Measurements from ENCODE around the gene EYS. TPM values are rescaled to one million over a fixed set of nuclear protein-coding genes. Genes with fewer than 3 reads are reported as not detected.

Gene EYS
- polyA plus RNA-seq, 1 of the 3 experiments (the other 2 are of a cell fraction), result 0.05 TPM

DNA sequence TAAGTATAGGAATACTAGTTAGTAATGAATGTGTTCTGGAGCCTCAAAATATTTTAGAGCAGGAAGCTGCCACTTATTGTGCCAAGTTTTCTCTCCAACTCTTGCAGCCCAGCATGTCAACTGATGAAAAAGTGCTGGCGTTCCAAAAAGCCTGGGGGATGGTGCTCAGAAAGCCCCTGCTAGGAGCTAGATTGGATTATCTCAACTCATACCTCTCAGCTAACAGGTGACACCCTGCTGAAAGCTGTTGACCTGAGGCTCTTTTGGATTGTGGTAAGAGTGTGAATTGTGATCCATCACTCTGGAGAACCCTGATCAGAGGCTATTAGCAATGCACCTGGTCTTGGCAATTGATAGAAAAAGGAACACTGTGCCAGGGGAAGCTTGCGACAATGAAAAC is 580.4 kb downstream of the EYS start (continued):
- TF ChIP-seq, protein P1, sequence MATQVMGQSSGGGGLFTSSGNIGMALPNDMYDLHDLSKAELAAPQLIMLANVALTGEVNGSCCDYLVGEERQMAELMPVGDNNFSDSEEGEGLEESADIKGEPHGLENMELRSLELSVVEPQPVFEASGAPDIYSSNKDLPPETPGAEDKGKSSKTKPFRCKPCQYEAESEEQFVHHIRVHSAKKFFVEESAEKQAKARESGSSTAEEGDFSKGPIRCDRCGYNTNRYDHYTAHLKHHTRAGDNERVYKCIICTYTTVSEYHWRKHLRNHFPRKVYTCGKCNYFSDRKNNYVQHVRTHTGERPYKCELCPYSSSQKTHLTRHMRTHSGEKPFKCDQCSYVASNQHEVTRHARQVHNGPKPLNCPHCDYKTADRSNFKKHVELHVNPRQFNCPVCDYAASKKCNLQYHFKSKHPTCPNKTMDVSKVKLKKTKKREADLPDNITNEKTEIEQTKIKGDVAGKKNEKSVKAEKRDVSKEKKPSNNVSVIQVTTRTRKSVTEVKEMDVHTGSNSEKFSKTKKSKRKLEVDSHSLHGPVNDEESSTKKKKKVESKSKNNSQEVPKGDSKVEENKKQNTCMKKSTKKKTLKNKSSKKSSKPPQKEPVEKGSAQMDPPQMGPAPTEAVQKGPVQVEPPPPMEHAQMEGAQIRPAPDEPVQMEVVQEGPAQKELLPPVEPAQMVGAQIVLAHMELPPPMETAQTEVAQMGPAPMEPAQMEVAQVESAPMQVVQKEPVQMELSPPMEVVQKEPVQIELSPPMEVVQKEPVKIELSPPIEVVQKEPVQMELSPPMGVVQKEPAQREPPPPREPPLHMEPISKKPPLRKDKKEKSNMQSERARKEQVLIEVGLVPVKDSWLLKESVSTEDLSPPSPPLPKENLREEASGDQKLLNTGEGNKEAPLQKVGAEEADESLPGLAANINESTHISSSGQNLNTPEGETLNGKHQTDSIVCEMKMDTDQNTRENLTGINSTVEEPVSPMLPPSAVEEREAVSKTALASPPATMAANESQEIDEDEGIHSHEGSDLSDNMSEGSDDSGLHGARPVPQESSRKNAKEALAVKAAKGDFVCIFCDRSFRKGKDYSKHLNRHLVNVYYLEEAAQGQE (IDR thresholded peaks at IDR 0.05; ENCODE audit: low read depth, low read length), result no peak
- no peak for TF ChIP-seq NRF1 (IDR thresholded peaks at IDR 0.05; ENCODE audit: low read depth, low read length)
- no peak for TF ChIP-seq RAD21 (IDR thresholded peaks at IDR 0.05; ENCODE audit: low read length)
- TF ChIP-seq, protein P2, sequence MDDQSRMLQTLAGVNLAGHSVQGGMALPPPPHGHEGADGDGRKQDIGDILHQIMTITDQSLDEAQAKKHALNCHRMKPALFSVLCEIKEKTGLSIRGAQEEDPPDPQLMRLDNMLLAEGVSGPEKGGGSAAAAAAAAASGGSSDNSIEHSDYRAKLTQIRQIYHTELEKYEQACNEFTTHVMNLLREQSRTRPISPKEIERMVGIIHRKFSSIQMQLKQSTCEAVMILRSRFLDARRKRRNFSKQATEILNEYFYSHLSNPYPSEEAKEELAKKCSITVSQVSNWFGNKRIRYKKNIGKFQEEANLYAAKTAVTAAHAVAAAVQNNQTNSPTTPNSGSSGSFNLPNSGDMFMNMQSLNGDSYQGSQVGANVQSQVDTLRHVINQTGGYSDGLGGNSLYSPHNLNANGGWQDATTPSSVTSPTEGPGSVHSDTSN (IDR thresholded peaks at IDR 0.05), result no peak

DNA sequence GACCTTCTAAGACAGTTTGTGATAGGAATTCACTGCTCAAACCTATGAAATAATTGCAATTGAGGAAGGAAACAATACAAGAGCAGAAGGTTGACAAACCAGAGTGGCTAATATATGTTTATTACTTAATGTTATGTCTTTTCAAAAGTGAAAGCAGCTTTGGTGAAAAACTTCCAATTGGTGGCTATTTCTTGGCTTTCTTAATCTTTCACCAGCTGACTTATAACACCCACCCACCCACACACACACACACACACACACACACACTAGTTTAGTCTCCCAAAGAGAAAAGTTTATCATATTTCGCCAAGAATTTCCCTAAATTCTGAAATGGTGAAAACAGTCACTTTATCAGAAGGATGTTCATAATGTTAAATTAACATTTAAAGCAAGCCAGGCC is 583.5 kb downstream of the EYS start:
- no peak overlapping the region for H2AFZ ChIP-seq (ENCODE audit: low read depth)
- no peaks in the 10 kb centered on the region for H3K79me2 ChIP-seq (ENCODE audit: insufficient read depth)
- H4K20me1 ChIP-seq (ENCODE audit: insufficient read depth), result no peaks in the 10 kb centered on the region
- H3K36me3 ChIP-seq (replicated peaks in 1 of 2; ENCODE audit: control insufficient read depth in 1 of 2, insufficient read depth in 2 of 2, low read length in 1 of 2), result no peaks in the 10 kb centered on the region
- H3K4me3 ChIP-seq (ENCODE audit: low read depth in 2 of 2, low read length in 1 of 2), result no peak overlapping the region
- no peaks in the 10 kb centered on the region for H3K27me3 ChIP-seq (ENCODE audit: insufficient read depth)
- H3K4me1 ChIP-seq (ENCODE audit: control insufficient read depth in 1 of 2, insufficient read depth in 2 of 2, low read depth in 1 of 2, low read length in 1 of 2), result no peaks in the 10 kb centered on the region; a peak in 1 of 4 replicates
- H3K9ac ChIP-seq, result no peak overlapping the region
- H3K9me3 ChIP-seq, result no peaks in the 10 kb centered on the region
- TF ChIP-seq POLR2AphosphoS5 (IDR thresholded peaks at IDR 0.05; ENCODE audit: low read depth, low read length), result no peak
- TF ChIP-seq EP300 (IDR thresholded peaks at IDR 0.05; ENCODE audit: borderline replicate concordance in 1 of 2, low read depth in 1 of 2, low read length in 1 of 2), result no peak
- TF ChIP-seq SIN3A (IDR thresholded peaks at IDR 0.05; ENCODE audit: borderline replicate concordance, low read depth, low read length), result no peak
- TF ChIP-seq MXI1 (IDR thresholded peaks at IDR 0.05; ENCODE audit: low read depth, low read length), result no peak
- no peak for DNase-seq
- H3K9me2 ChIP-seq, result no peaks in the 10 kb centered on the region
- no peak overlapping the region for H3K27ac ChIP-seq (ENCODE audit: low read depth in 2 of 2, low read length in 1 of 2)
- ChIA-PET CTCF (no interaction called here), POLR2A (no interaction called here)
- H3K4me2 ChIP-seq, result no peak overlapping the region
- no peaks in the 10 kb centered on the region for H3F3A ChIP-seq (replicated peaks; ENCODE audit: insufficient read depth)
- WGBS (ENCODE audit: low lambda C conversion rate), result 42% methylated on average over 1 of the region's 1 CpG

DNA sequence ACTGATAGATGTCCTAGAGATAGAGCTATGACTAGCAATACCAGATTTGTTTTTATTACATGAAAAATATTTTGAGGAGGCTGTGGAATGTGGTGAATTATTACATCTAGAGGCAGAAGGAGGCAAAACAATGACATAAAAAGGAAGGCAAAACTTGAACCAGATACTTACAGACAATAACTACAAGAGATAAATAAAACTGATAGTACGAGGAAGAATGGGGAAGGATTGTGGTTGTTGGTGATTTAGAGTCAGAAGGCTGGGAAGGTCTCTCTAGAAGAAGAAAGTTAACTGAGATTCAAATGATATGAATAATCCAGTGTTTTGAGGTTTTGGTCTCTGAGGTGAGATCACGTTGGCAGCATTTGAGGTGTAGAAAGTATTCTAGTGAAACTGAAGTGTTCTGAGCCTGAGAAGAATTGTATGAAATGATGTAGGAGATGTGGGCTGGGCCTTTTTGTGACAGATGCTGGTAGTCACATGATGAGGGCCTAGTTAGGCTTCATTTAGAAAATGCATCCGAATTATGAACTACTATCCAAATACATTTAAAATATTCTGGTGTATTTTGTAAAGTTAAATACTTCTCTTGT is 589.1 kb downstream of the EYS start:
- 32% methylated on average over 3 of the region's 3 CpGs for WGBS (ENCODE audit: low lambda C conversion rate)
- H3K9me2 ChIP-seq, result no peaks in the 10 kb centered on the region
- POLR2A ChIA-PET, result no interaction called here

More for the DNA sequence above, 589.1 kb downstream of the EYS start:
- no peaks in the 10 kb centered on the region for H4K20me1 ChIP-seq (ENCODE audit: insufficient read depth)
- H3K27ac ChIP-seq (ENCODE audit: low read depth in 2 of 2, low read length in 1 of 2), result no peak overlapping the region
- no peaks in the 10 kb centered on the region for H3K36me3 ChIP-seq (replicated peaks in 1 of 2; ENCODE audit: control insufficient read depth in 1 of 2, insufficient read depth in 2 of 2, low read length in 1 of 2)
- no peaks in the 10 kb centered on the region for H3K9me3 ChIP-seq
- no peak overlapping the region for H2AFZ ChIP-seq (ENCODE audit: low read depth)
- H3K4me1 ChIP-seq (ENCODE audit: control insufficient read depth in 1 of 2, insufficient read depth in 2 of 2, low read depth in 1 of 2, low read length in 1 of 2), result no peaks in the 10 kb centered on the region; a peak in 1 of 4 replicates
- TF ChIP-seq CHD2 (IDR thresholded peaks at IDR 0.05; ENCODE audit: low read length, partially characterized antibody) (no peak), FOXM1 (IDR thresholded peaks at IDR 0.05; ENCODE audit: low read depth) (no peak)
- TF ChIP-seq, protein P3, sequence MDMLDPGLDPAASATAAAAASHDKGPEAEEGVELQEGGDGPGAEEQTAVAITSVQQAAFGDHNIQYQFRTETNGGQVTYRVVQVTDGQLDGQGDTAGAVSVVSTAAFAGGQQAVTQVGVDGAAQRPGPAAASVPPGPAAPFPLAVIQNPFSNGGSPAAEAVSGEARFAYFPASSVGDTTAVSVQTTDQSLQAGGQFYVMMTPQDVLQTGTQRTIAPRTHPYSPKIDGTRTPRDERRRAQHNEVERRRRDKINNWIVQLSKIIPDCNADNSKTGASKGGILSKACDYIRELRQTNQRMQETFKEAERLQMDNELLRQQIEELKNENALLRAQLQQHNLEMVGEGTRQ (IDR thresholded peaks at IDR 0.05; ENCODE audit: borderline replicate concordance, low read depth, low read length), result no peak
- no peak overlapping the region for H3K4me2 ChIP-seq
- no peak overlapping the region for H3K4me3 ChIP-seq (ENCODE audit: low read depth in 2 of 2, low read length in 1 of 2)
- H3F3A ChIP-seq (replicated peaks; ENCODE audit: insufficient read depth), result no peaks in the 10 kb centered on the region
- CTCF ChIA-PET, result no interaction called here
- no peaks in the 10 kb centered on the region for H3K79me2 ChIP-seq (ENCODE audit: insufficient read depth)
- no peak for DNase-seq
- H3K27me3 ChIP-seq (ENCODE audit: insufficient read depth), result no peaks in the 10 kb centered on the region
- no peak overlapping the region for H3K9ac ChIP-seq

Measured in SK-N-SH (cell line).